Caco-2 (cell line): Measurements from ENCODE around the gene SEMA3F. TPM values are rescaled to one million over a fixed set of nuclear protein-coding genes. Genes with fewer than 3 reads are reported as not detected.

Experiments used
- BruUV-seq: library from RNA; stranded (reverse); fragments of 400-500 nt; replicated peaks from 2 replicates; lab custom pipeline; 2021; lab: Mats Ljungman, UMichigan
- CTCF ChIA-PET: fragments of 300-600 bp; sonication (Branson Sonifier 250); formaldehyde crosslinking; loops from one replicate; lab custom pipeline; 2022; ENCODE audit warnings: antibody characterized with exemption; lab: Charles Lee
- POLR2A ChIA-PET: fragments of 300-600 bp; sonication (Branson Sonifier 250); formaldehyde crosslinking; loops from one replicate; lab custom pipeline; 2022; ENCODE audit warnings: antibody characterized with exemption; lab: Charles Lee
- DNase-seq, 2 experiments: peaks; one replicate each; pipeline versions ENCODE4 v3.0.0 to v3.0.0-alpha.2; 2020 to 2022
- H3K27me3 ChIP-seq: replicated peaks from 2 replicates; pipeline ENCODE4 v1.6.0; 2011; ENCODE audit warnings: low read length; ENCODE audit not compliant: control insufficient read depth, insufficient read depth
- H3K36me3 ChIP-seq: 2 replicates; pipeline ENCODE4 v1.5.1; 2011; ENCODE audit warnings: low read length; ENCODE audit not compliant: control insufficient read depth, insufficient read depth
- H3K4me1 ChIP-seq: fragments of 250-450 bp; sonication (Bioruptor Pico); 2 replicates; pipeline ENCODE4 v1.5.1; 2020; ENCODE audit warnings: mild to moderate bottlenecking
- H3K4me3 ChIP-seq: 2 replicates; pipeline ENCODE4 v1.5.1; 2011; ENCODE audit warnings: low read depth, mild to moderate bottlenecking, control low read depth, low read length
- H3K9me3 ChIP-seq: fragments of 250-450 bp; sonication (Bioruptor Pico); 2 replicates; pipeline ENCODE4 v1.5.1; 2020; ENCODE audit warnings: mild to moderate bottlenecking, moderate library complexity
- H3K27ac Mint-ChIP-seq: one replicate; pipeline ENCODE4 v1.8.0; 2022; ENCODE audit warnings: mixed read lengths; ENCODE audit not compliant: unreplicated experiment
- H3K27me3 Mint-ChIP-seq: one replicate; pipeline ENCODE4 v1.8.0; 2022; ENCODE audit warnings: mixed read lengths; ENCODE audit not compliant: insufficient read depth, unreplicated experiment
- H3K36me3 Mint-ChIP-seq: one replicate; pipeline ENCODE4 v1.8.0; 2022; ENCODE audit warnings: mild to moderate bottlenecking, mixed read lengths; ENCODE audit not compliant: insufficient read depth, unreplicated experiment
- H3K4me1 Mint-ChIP-seq: one replicate; pipeline ENCODE4 v1.8.0; 2022; ENCODE audit warnings: low read depth, mixed read lengths; ENCODE audit not compliant: unreplicated experiment
- H3K4me3 Mint-ChIP-seq: one replicate; pipeline ENCODE4 v1.8.0; 2022; ENCODE audit warnings: mild to moderate bottlenecking, moderate library complexity, mixed read lengths; ENCODE audit not compliant: unreplicated experiment
- H3K9me3 Mint-ChIP-seq: one replicate; pipeline ENCODE4 v1.8.0; 2022; ENCODE audit warnings: mixed read lengths; ENCODE audit not compliant: unreplicated experiment
- intact Hi-C: fragments of 100-400 bp; cut with micrococcal nuclease; formaldehyde crosslinking; loops from one replicate; pipeline ENCODE4 v1.10.0; 2022; ENCODE audit not compliant: unreplicated experiment
- total RNA-seq: library from RNA; stranded (reverse); gene quantifications from 2 replicates; pipeline ENCODE4 v1.2.3, GENCODE V29; 2022
- TF ChIP-seq, protein P1 (sequence below), 2 experiments: fragments of 200-600 bp in 1 of 2; IDR thresholded peaks; 1 replicate in 1 of 2; 2 replicates in 1 of 2; pipeline versions ENCODE4 v1.5.1 to v1.8.0; 2011 to 2022; ENCODE audit warnings: antibody characterized with exemption in 1 of 2, control low read depth in 1 of 2, inconsistent platforms in 1 of 2, low read depth in 1 of 2, low read length in 1 of 2, mild to moderate bottlenecking in 1 of 2, moderate library complexity in 1 of 2; ENCODE audit not compliant: insufficient read depth in 1 of 2, severe bottlenecking in 1 of 2, unreplicated experiment in 1 of 2

The SEMA3F gene
- total RNA-seq, 1 experiment from 2014 or later: 16.5 TPM

DNA sequence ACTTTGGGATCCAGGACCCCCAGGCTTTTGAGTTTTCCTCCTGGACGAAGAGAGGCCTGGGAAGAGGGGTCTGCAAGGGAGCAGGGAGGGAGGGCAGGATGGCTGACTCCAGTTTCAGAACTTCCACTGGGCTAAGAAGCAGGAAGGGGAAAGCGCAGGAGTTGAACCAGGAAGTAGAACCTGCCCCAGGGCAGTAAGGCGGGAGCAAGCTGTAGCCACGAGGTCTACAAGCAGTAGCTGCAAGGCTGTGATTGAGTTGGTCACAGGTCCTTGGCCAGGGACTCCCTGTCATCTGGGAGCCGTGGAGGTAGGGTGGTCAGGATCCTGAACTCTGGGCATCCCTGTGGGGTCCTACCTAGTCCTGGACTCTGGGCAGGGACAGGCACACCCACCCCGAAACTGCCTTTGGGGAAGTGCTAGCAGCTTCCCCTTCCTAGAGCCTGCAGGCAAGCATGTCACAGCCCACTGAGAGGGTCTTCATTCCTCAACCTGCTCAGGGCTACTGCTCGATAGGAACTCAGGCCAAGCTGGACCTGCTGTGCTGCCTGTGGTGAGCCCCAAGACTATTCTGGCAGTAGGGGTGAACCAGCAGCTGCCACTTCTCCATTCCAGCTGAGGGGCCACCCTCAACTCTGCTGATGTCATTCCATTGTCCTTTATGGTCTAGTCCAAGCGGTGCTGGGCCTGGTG is 75.1 kb downstream of the SEMA3F start:
- ChIA-PET CTCF (interaction anchor here (1.0 to 1.4 kb wide), 3 partner anchors 13 to 35 kb away, joined by 3 read pairs; no protein-coding TSS in a partner anchor), POLR2A (no interaction called here)
- Mint-ChIP-seq H3K4me3 (no peak overlapping the region), H3K36me3 (no peaks in the 10 kb centered on the region), H3K9me3 (no peaks in the 10 kb centered on the region), H3K27me3 (no peaks in the 10 kb centered on the region), H3K27ac (no peak overlapping the region), H3K4me1 (no peaks in the 10 kb centered on the region)
- TF ChIP-seq, protein P1, sequence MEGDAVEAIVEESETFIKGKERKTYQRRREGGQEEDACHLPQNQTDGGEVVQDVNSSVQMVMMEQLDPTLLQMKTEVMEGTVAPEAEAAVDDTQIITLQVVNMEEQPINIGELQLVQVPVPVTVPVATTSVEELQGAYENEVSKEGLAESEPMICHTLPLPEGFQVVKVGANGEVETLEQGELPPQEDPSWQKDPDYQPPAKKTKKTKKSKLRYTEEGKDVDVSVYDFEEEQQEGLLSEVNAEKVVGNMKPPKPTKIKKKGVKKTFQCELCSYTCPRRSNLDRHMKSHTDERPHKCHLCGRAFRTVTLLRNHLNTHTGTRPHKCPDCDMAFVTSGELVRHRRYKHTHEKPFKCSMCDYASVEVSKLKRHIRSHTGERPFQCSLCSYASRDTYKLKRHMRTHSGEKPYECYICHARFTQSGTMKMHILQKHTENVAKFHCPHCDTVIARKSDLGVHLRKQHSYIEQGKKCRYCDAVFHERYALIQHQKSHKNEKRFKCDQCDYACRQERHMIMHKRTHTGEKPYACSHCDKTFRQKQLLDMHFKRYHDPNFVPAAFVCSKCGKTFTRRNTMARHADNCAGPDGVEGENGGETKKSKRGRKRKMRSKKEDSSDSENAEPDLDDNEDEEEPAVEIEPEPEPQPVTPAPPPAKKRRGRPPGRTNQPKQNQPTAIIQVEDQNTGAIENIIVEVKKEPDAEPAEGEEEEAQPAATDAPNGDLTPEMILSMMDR (IDR thresholded peaks at IDR 0.05; ENCODE audit: insufficient read depth in 1 of 2, low read depth in 1 of 2, low read length in 1 of 2, severe bottlenecking in 1 of 2, unreplicated experiment in 1 of 2): no peak
- H3K4me3 ChIP-seq: no peak overlapping the region
- no TSS peak for BruUV-seq
- H3K36me3 ChIP-seq: no peaks in the 10 kb centered on the region
- H3K27me3 ChIP-seq: no peaks in the 10 kb centered on the region
- no peak for DNase-seq
- no peaks in the 10 kb centered on the region for H3K9me3 ChIP-seq
- H3K4me1 ChIP-seq: peaks cover 12% of the 10 kb centered on the region
- intact Hi-C loops: no loop called here

GRCh38 chr3:50230794-50231125 is 75.6 kb downstream of the SEMA3F start:
- no TSS peak for BruUV-seq
- ChIA-PET POLR2A (no interaction called here), CTCF (interaction anchor here (1.0 to 1.4 kb wide), 2 partner anchors 12 to 16 kb away, joined by 3 read pairs; no protein-coding TSS in a partner anchor)
- Mint-ChIP-seq H3K4me1 (no peaks in the 10 kb centered on the region), H3K9me3 (no peaks in the 10 kb centered on the region), H3K36me3 (peaks cover 3% of the 10 kb centered on the region), H3K27ac (no peak overlapping the region), H3K4me3 (no peak overlapping the region), H3K27me3 (no peaks in the 10 kb centered on the region)
- TF ChIP-seq, protein P1 (IDR thresholded peaks at IDR 0.05; ENCODE audit: insufficient read depth in 1 of 2, low read depth in 1 of 2, low read length in 1 of 2, severe bottlenecking in 1 of 2, unreplicated experiment in 1 of 2): no peak
- Histone ChIP-seq H3K4me3 (no peak overlapping the region), H3K9me3 (no peaks in the 10 kb centered on the region), H3K4me1 (peaks cover 15% of the 10 kb centered on the region), H3K27me3 (no peaks in the 10 kb centered on the region), H3K36me3 (no peaks in the 10 kb centered on the region)
- DNase-seq: no peak
- intact Hi-C loops: no loop called here

DNA sequence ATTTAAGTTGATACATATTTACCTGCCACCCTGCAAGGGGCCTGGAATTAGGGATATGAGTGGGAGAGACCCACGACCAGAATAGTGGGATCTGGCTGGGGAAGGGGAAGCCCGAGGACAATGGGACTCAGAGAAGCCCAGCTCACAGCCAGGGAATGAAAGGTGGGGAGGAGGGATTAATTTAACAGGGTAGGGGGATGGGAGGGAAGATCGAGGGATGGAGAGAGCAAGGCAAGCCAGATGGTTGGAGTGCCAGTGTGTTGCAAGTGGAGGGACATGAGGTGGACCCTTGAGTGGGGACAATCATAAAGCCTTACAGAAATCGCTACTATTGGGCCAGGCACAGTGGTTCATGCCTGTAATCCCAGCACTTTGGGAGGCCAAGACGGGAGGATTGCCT is 76.5 kb downstream of the SEMA3F start:
- H3K36me3 ChIP-seq: no peaks in the 10 kb centered on the region
- no peak overlapping the region for H3K4me3 Mint-ChIP-seq
- TF ChIP-seq, protein P1 (IDR thresholded peaks at IDR 0.05; ENCODE audit: insufficient read depth in 1 of 2, low read depth in 1 of 2, low read length in 1 of 2, severe bottlenecking in 1 of 2, unreplicated experiment in 1 of 2): no peak
- no peak overlapping the region for H3K27ac Mint-ChIP-seq
- no peak overlapping the region for H3K4me3 ChIP-seq
- no peaks in the 10 kb centered on the region for H3K27me3 Mint-ChIP-seq
- H3K9me3 Mint-ChIP-seq: no peaks in the 10 kb centered on the region
- peaks cover 7% of the 10 kb centered on the region for H3K36me3 Mint-ChIP-seq
- no peaks in the 10 kb centered on the region for H3K9me3 ChIP-seq
- DNase-seq: no peak
- H3K27me3 ChIP-seq: no peaks in the 10 kb centered on the region
- intact Hi-C loops: no loop called here
- H3K4me1 Mint-ChIP-seq: peaks cover 2% of the 10 kb centered on the region
- BruUV-seq: no TSS peak
- POLR2A ChIA-PET: no interaction called here
- H3K4me1 ChIP-seq: peaks cover 15% of the 10 kb centered on the region
- CTCF ChIA-PET: no interaction called here
